Nephron (organoid): ENCODE data around the gene ADARB1.

Source experiments
- H3K27ac Mint-ChIP-seq, 3 experiments: 2 replicates each; pipeline ENCODE4 v1.8.0; 2020; ENCODE audit warnings: mixed read lengths in 3 of 3, mild to moderate bottlenecking in 2 of 3, moderate library complexity in 1 of 3
- H3K27me3 Mint-ChIP-seq: 2 replicates; pipeline ENCODE4 v1.8.0; 2021; ENCODE audit warnings: low read depth, mild to moderate bottlenecking, moderate library complexity, mixed read lengths
- H3K36me3 Mint-ChIP-seq: 2 replicates; pipeline ENCODE4 v1.8.0; 2020; ENCODE audit warnings: low read depth, mixed read lengths
- H3K4me1 Mint-ChIP-seq: 2 replicates; pipeline ENCODE4 v1.8.0; 2020; ENCODE audit warnings: mixed read lengths
- H3K4me3 Mint-ChIP-seq, 3 experiments: 2 replicates each; pipeline ENCODE4 v1.8.0; 2020; ENCODE audit warnings: mild to moderate bottlenecking in 3 of 3, mixed read lengths in 3 of 3, moderate library complexity in 2 of 3
- H3K9me3 Mint-ChIP-seq: 2 replicates; pipeline ENCODE4 v1.8.0; 2020; ENCODE audit warnings: mixed read lengths
- TF ChIP-seq, protein P1 (sequence below), 3 experiments: fragments of 200-600 bp; sonication (generic); IDR thresholded peaks; one replicate each; pipeline ENCODE4 v1.5.0; 2021; ENCODE audit warnings: antibody characterized with exemption in 3 of 3; ENCODE audit not compliant: unreplicated experiment in 3 of 3

Gene ADARB1

DNA sequence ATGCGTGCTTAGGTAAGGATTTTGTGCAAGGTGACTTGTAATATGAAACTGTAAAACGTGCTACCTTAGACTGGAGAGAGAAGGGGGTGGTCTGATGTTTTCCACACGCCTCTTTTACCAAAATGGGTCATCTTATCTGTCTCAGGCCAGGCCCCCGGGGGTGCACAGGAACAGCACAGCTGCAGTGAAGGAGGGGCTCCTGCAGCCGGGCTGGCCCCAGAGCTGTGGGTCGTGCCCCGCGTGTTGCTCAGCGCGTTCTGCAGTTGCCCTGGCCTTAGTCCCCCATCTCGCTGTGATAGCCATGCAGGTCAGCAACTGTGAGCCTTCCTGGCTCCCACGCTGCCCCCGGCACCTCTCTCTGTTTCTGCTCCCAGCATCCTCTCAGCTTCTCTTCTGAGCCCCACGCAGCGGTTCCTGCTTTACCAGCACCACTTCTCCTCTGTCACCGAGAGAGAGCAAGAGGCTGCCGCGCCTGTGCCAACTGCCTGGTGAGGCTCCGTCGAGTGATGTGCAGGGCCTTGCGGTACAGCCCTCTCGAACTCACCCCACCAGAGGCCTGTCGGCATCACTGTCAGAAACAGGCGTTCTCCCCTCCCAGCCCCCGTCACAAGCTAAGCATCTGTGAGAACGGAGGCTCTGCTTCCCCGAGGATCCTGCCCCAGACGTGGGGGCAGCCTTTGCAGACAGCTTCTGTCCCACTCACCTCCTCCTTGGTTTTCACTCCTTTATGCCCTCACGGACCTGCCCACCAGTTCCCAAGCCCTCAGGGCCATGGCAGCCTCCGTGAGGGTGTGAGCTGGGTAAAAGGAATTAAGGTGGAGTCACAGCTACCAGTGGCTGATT lies 73.3 kb downstream of the ADARB1 start:
- H3K27ac Mint-ChIP-seq: no peak overlapping the region
- H3K36me3 Mint-ChIP-seq: no peaks in the 10 kb centered on the region
- H3K4me1 Mint-ChIP-seq: peaks cover 59% of the 10 kb centered on the region
- no peak overlapping the region for H3K4me3 Mint-ChIP-seq
- H3K27me3 Mint-ChIP-seq: no peaks in the 10 kb centered on the region
- H3K9me3 Mint-ChIP-seq: no peaks in the 10 kb centered on the region
- TF ChIP-seq, protein P1, sequence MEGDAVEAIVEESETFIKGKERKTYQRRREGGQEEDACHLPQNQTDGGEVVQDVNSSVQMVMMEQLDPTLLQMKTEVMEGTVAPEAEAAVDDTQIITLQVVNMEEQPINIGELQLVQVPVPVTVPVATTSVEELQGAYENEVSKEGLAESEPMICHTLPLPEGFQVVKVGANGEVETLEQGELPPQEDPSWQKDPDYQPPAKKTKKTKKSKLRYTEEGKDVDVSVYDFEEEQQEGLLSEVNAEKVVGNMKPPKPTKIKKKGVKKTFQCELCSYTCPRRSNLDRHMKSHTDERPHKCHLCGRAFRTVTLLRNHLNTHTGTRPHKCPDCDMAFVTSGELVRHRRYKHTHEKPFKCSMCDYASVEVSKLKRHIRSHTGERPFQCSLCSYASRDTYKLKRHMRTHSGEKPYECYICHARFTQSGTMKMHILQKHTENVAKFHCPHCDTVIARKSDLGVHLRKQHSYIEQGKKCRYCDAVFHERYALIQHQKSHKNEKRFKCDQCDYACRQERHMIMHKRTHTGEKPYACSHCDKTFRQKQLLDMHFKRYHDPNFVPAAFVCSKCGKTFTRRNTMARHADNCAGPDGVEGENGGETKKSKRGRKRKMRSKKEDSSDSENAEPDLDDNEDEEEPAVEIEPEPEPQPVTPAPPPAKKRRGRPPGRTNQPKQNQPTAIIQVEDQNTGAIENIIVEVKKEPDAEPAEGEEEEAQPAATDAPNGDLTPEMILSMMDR (IDR thresholded peaks at IDR 0.05; ENCODE audit: unreplicated experiment in 3 of 3): no peak

DNA sequence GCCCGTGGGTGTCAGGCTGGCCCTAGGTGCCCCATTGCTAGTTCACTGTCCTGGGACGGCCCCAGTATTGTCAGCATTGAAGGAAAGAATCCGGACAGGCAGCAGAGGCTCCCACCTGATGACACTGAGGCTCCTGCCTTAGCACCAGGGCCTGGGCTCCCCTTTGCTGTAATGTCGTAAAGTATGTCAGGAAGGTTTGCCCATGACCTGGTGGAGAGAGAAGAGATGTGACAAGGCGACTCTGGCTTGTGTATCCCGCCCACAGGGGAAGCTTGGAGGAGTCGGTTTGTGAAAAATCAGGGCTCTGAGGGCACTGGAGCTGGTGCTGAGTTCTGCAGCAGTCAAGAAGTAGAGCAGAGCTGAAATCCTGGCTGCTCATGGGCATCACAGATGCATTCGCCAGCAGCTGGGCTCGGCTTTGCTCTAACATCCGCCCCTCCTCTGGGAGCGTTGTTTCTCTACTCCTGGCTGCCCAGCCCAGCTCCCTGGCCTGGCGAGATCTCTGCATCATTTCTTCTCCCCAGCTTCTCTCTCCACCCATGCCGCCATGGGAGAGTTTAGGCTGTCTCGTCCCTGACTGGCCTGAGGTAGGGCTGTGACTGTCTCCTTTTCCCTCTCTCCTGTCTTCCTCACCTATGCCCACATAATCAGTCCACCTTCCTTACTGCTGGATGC lies 74.1 kb downstream of the ADARB1 start:
- Mint-ChIP-seq H3K4me1 (peaks cover 52% of the 10 kb centered on the region), H3K9me3 (no peaks in the 10 kb centered on the region), H3K36me3 (no peaks in the 10 kb centered on the region), H3K27me3 (no peaks in the 10 kb centered on the region), H3K27ac (no peak overlapping the region), H3K4me3 (no peak overlapping the region)
- TF ChIP-seq, protein P1 (IDR thresholded peaks at IDR 0.05; ENCODE audit: unreplicated experiment in 3 of 3): no peak

GRCh38 chr21:45149021-45149420 lies 74.6 kb downstream of the ADARB1 start:
- no peaks in the 10 kb centered on the region for H3K36me3 Mint-ChIP-seq
- H3K27me3 Mint-ChIP-seq: no peaks in the 10 kb centered on the region
- H3K9me3 Mint-ChIP-seq: no peaks in the 10 kb centered on the region
- no peak overlapping the region for H3K27ac Mint-ChIP-seq
- peaks cover 47% of the 10 kb centered on the region for H3K4me1 Mint-ChIP-seq
- TF ChIP-seq, protein P1 (IDR thresholded peaks at IDR 0.05; ENCODE audit: unreplicated experiment in 3 of 3): no peak
- no peak overlapping the region for H3K4me3 Mint-ChIP-seq

GRCh38 chr21:45150638-45151131 lies 76.3 kb downstream of the ADARB1 start:
- no peaks in the 10 kb centered on the region for H3K9me3 Mint-ChIP-seq
- peaks cover 5% of the 10 kb centered on the region for H3K36me3 Mint-ChIP-seq
- H3K4me3 Mint-ChIP-seq: peak overlapping the region in 1 of 3 experiments; percentile 82
- TF ChIP-seq, protein P1 (IDR thresholded peaks at IDR 0.05; ENCODE audit: unreplicated experiment in 3 of 3): no peak
- peaks cover 59% of the 10 kb centered on the region for H3K4me1 Mint-ChIP-seq
- H3K27ac Mint-ChIP-seq: peak overlapping the region in 1 of 3 experiments; percentile 24
- no peaks in the 10 kb centered on the region for H3K27me3 Mint-ChIP-seq

DNA sequence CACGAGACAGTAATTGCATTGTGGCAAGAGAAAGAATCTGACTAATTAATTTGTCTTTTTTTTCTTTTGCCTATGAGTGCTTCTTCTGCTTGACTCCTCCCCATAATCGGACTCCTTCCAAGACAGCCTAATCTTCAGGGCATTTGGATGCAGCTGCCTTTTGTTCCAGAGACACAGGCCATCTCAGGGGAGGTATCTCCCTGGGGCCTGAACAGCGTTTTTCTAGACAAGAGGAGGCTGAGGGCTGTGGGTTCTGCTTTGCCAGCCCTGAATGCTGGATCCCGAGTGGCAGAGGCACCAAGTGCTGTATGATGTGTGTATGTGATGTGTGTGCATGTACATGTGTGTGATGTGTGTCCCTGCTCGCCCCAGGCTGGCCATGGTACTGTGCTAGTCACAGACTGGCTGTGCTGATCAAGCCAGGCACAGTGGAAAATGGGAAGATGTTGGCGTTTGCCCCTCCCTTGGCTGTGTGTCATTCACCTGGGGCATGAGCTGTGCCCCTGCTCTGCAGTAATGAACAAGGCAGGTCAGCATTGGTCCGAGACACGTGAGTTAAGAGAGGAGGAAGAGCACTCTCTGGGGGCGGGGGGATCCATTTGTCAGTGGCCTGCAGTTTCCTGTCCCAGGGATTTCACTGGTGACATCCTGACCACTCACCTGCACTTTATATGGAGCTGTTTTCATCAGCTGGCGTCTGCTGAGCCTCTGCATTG lies 77.2 kb downstream of the ADARB1 start:
- Mint-ChIP-seq H3K4me1 (peaks cover 55% of the 10 kb centered on the region), H3K9me3 (no peaks in the 10 kb centered on the region), H3K27ac (peak overlapping the region in 2 of 3 experiments; percentile 43 to 53), H3K36me3 (peaks cover 5% of the 10 kb centered on the region), H3K4me3 (peak overlapping the region in 2 of 3 experiments; percentile 77 to 82), H3K27me3 (no peaks in the 10 kb centered on the region)
- TF ChIP-seq, protein P1 (IDR thresholded peaks at IDR 0.05; ENCODE audit: unreplicated experiment in 3 of 3): no peak
